Stomach smooth muscle (tissue), 2 donors: ENCODE data around the gene TK1.

ENCODE experiments used
- H3K27ac ChIP-seq: one replicate; pipeline ENCODE4 v1.7.0; 2013; ENCODE audit warnings: mild to moderate bottlenecking, low read length, inconsistent platforms
- H3K27me3 ChIP-seq, 2 donors: one replicate each; pipeline ENCODE4 v1.7.0; 2013; ENCODE audit warnings: low read length in 2 of 2; ENCODE audit not compliant: insufficient read depth in 2 of 2, control insufficient read depth in 1 of 2
- H3K36me3 ChIP-seq, 2 donors: one replicate each; pipeline ENCODE4 v1.7.0; 2013; ENCODE audit warnings: low read length in 2 of 2; ENCODE audit not compliant: control insufficient read depth in 2 of 2, insufficient read depth in 2 of 2
- H3K4me1 ChIP-seq: one replicate; pipeline ENCODE4 v1.7.0; 2013; ENCODE audit warnings: low read length; ENCODE audit not compliant: control insufficient read depth, insufficient read depth
- H3K4me3 ChIP-seq, 2 donors: one replicate each; pipeline ENCODE4 v1.7.0; 2013; ENCODE audit warnings: low read length in 2 of 2
- H3K9ac ChIP-seq, 2 donors: one replicate each; pipeline ENCODE4 v1.7.0; 2013; ENCODE audit warnings: low read length in 2 of 2, mild to moderate bottlenecking in 1 of 2
- H3K9me3 ChIP-seq, 2 donors: one replicate each; pipeline ENCODE4 v1.7.0; 2013; ENCODE audit warnings: low read length in 2 of 2; ENCODE audit not compliant: control insufficient read depth in 2 of 2
- donor health status: healthy.
- donor health status: Pancreatic carcinoma.

The TK1 gene

DNA sequence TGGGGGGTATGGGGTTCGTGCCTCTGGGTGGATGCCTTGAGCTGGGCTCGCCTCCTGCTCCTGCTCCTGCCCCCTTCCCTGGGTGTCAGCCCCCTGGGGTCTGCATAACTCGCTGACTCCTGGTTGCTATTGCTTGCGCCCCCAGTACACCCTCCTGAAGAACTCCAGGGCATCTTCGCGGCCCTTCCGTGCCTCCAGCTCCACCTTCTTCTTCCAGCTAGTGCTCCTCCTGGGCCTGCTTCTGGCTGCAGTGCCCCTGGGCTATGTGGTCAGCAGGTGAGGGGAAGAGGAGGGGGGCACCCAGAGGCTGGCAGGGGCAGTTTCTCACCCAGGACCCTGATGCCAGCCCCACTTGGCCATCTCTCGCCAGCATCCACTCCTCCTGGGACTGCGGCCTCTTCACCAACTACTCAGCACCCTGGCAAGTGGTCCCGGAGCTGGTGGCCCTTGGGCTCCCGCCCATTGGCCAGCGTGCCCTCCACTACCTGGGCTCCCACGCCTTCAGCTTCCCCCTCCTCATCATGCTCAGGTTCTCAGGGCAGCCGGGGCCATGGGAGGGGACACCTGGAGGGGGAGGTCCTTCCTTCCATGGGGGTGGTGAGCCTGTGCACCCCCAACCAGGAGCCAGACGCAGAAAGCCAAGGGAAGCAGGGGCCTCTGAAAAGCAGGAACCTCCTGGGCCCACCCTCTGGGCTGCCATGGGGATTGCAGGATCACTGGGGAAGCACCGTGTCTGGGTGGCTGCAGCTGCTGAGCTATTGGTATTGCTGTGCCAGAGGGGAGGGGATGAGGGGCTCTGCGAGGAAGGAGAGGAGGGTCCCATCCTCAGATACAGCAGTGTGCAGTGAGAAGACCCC, 48.4 kb downstream of the TK1 start:
- Histone ChIP-seq H3K27me3 (peaks cover 2 to 7% of the 10 kb centered on the region in 2 donors), H3K9ac (no peak overlapping the region), H3K4me1 (peaks cover 7% of the 10 kb centered on the region), H3K27ac (no peak overlapping the region), H3K9me3 (no peaks in the 10 kb centered on the region), H3K36me3 (no peaks in the 10 kb centered on the region), H3K4me3 (no peak overlapping the region)

DNA sequence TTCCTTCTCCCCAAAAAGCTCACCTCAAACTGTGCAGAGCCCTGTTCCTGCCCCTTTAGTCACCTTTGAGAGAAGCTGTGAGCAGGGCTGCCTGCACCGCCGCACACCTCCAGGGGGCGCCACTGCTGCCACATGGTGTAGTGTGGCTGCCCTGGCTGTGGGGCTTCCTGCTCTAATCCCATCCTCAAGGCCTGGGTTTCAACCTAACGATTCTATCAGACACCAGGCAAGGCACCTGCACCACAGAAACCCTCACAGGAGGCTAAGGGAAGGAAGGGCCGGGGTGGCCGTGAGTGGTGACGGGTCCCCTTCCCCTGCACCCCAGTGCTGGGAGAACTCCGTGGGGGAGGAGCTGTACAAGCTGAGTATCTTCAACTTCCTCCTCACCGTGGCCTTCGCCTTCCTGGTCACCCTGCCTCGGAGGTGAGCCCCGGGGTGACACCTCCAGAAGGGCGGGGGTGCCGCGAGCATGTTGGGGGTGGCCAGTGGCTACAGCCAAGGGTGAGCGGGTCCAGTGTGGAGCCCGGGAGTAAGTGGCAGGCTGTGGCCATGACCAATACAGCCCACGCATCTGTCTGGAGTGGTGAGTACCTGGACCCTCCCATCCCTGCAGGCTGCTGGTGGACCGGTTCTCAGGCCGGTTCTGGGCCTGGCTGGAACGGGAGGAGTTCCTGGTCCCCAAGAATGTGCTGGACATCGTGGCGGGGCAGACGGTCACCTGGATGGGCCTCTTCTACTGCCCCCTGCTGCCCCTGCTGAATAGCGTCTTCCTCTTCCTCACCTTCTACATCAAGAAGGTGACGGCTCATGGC, 49.3 kb downstream of the TK1 start:
- H3K9me3 ChIP-seq: no peaks in the 10 kb centered on the region
- H3K4me3 ChIP-seq: no peak overlapping the region
- H3K4me1 ChIP-seq: peaks cover 7% of the 10 kb centered on the region
- no peak overlapping the region for H3K27ac ChIP-seq
- no peaks in the 10 kb centered on the region for H3K36me3 ChIP-seq
- H3K9ac ChIP-seq: no peak overlapping the region
- peaks cover 3 to 7% of the 10 kb centered on the region in 2 donors for H3K27me3 ChIP-seq

DNA sequence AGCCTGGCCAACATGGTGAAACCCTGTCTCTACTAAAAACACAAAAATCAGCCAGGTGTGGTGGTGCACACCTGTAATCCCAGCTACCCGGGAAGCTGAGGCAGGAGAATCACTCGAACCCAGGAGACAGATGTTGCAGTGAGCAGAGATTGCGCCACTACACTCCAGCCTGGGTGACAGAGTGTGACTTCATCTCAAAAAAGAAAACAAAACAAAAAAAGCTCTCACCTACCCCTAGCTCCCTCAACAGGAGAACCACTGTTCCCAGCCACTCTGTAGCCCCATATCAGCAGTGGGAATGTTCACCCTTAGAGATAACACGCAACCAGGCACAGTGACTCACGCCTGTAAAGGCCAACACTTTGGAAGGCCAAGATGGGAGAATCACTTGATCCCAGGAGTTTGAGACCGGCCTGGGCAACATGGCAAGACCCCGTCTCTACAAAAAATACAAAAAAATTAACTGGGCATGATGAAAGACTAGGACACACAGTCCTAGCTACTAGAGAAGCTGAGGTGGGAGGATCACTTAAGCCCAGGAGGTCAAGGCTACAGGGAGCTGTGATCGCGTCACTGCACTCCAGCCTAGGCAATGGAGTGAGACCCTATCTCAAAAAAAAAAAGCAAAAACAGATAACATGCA, 50.9 kb downstream of the TK1 start:
- Histone ChIP-seq H3K9ac (no peak overlapping the region), H3K9me3 (no peaks in the 10 kb centered on the region), H3K4me3 (no peak overlapping the region), H3K27me3 (peaks cover 8 to 15% of the 10 kb centered on the region in 2 donors), H3K36me3 (no peaks in the 10 kb centered on the region), H3K27ac (no peak overlapping the region), H3K4me1 (peaks cover 5% of the 10 kb centered on the region)

DNA sequence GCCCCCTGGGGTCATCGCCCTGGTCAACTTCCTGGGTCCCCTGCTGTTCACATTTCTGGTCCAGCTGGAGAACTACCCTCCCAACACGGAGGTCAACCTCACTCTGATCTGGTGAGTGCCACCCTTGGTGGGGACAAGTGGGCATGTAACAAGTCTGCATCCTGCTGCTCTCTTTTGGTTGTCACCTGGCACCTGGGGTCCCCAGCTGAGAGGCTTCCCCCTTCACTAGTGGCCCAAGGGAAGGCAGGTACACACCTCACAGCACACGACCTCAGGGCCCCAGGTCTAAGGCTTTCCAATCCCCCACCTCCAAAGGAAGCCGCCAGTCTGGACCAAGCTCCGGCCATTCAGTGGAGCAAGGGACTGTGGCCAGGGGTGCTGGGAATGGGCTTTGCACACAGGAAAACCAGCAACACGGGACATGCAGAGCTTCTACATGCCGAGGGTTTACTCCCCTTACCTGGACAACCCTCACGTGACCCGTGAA, 51.9 kb downstream of the TK1 start:
- H3K4me1 ChIP-seq: peaks cover 7% of the 10 kb centered on the region
- no peaks in the 10 kb centered on the region for H3K9me3 ChIP-seq
- H3K27me3 ChIP-seq: peaks cover 11 to 24% of the 10 kb centered on the region in 2 donors

DNA sequence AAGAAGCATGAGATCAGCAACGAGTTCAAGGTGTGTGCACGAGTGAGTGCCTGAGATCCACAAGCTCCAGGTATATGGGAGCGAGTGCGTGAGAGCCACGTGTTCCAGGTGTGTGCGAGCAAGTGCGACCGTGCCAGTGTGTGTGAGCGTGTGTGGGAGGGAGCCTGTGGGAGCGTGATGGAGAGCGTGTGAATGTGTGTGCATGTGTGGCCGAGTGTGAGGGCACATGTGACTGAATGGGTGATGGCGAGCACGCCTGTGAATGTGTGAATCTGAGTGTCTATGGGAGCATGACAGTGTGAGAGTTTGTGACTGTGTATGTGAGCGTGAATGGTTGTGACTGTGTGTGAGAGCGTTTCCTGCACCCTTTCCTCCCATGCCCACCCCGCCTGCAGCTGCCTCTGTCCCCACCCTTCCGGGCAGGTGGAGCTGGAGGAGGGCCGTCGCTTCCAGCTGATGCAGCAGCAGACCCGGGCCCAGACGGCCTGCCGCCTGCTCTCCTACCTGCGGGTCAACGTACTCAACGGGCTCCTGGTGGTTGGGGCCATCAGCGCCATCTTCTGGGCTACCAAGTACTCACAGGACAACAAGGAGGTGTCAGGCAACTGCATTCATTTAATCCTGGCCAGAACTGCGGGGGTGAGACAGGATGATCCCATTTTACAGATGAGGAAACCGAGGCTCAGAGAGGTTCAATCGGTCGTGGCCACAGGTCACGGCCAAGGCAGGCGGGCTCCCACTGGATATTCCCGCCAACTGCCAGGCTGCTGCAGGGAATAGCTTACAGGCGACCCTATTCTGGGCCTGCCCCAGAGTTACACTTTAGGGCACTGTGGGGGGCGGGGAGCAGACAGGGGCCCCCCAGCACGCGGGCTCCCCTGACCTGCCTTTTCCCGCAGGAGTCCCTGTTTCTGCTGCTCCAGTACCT, 52.6 kb downstream of the TK1 start:
- Histone ChIP-seq H3K36me3 (no peaks in the 10 kb centered on the region), H3K27me3 (peaks cover 13 to 27% of the 10 kb centered on the region in 2 donors), H3K4me3 (no peak overlapping the region), H3K9me3 (no peaks in the 10 kb centered on the region), H3K9ac (no peak overlapping the region), H3K4me1 (peaks cover 12% of the 10 kb centered on the region), H3K27ac (no peak overlapping the region)

More for the DNA sequence above, 51.9 kb downstream of the TK1 start:
- Histone ChIP-seq H3K9ac (no peak overlapping the region), H3K36me3 (no peaks in the 10 kb centered on the region), H3K4me3 (no peak overlapping the region), H3K27ac (no peak overlapping the region)

DNA sequence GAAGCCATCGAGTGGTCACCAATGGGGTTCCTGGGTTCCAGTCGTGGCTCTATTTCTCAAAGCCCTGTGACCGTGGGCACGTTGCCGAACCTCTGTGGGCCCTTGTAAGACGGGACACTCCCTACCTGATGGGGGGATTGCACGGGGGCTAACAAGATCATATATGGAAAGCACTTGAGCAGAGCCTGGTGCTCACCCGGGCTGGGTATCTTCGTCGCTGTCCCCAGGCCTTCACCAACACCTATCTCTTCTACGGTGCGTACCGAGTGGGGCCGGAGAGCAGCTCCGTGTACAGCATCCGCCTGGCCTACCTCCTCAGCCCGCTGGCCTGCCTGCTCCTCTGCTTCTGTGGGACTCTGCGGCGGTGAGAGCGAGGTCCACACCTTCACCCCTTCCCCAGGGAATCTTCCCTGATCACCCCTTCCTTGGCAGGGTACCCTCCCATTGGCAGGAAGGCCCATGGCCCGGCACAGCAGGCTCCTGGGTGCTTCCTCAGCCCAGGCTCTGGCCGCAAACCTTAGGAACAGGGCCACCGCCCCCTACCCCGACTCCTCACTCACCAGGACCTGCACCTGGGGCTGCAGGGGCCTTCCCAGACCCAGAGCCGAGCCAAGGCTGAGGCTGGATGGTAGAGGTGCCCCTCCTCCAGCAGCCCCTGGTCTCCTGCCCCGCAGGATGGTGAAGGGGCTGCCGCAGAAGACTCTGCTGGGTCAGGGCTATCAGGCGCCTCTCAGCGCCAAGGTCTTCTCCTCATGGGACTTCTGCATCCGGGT, 53.5 kb downstream of the TK1 start:
- H3K4me1 ChIP-seq: peaks cover 18% of the 10 kb centered on the region
- H3K27ac ChIP-seq: no peak overlapping the region

DNA sequence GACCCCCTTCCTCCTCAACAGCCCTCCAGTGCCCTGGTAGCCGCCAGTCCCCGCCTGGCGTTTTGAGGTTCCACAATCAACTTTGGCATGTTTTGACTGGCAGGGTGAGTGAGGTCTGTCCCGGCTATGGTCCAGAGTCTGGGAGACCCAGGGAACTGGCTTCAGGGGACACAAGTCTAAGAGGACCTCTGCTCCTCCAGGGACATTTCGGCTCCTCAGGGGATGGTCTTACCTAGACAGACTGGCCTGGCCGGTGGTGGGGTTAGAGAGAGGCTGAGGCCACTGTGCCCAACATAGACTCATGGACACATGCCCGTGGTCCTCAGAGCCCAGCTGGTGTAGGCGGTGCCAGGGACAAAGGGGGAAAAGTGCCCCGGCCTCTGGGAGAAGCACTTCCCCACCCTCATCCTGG, 54.1 kb downstream of the TK1 start:
- H3K9me3 ChIP-seq: no peaks in the 10 kb centered on the region
- H3K36me3 ChIP-seq: no peaks in the 10 kb centered on the region
- H3K27ac ChIP-seq: no peak overlapping the region
- H3K4me3 ChIP-seq: no peak overlapping the region
- no peak overlapping the region for H3K9ac ChIP-seq
- peaks cover 15 to 35% of the 10 kb centered on the region in 2 donors for H3K27me3 ChIP-seq
- peaks cover 21% of the 10 kb centered on the region for H3K4me1 ChIP-seq

More for the DNA sequence above, 53.5 kb downstream of the TK1 start:
- peaks cover 15 to 29% of the 10 kb centered on the region in 2 donors for H3K27me3 ChIP-seq
- no peaks in the 10 kb centered on the region for H3K36me3 ChIP-seq
- no peak overlapping the region for H3K4me3 ChIP-seq
- no peaks in the 10 kb centered on the region for H3K9me3 ChIP-seq
- H3K9ac ChIP-seq: no peak overlapping the region

DNA sequence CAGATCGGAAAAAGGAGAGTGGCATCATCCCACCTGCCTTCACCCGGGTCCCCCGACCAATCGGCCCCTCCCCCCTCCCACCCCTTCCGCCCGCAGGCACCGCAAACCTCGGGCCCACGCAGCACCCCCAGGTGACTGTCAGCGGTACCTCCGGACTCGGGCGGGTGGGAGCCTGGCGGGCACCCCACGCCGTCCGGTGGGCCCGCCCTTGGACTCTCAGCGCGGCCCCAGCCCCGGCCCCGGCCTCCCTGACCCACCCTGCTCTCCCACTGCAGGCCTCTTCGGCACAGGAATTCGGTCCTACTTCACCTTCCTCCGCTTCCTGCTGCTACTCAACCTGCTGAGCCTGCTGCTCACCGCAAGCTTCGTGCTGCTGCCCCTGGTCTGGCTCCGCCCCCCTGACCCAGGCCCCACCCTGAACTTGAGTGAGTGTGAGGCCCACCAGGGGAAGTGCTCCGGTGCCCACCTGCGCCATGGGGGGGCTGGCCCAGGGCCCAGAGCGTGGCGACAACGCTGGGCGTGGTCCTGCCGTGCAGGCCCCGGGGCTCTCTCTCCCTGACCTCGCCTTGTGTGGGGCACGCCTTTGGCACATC, 54.7 kb downstream of the TK1 start:
- Histone ChIP-seq H3K4me1 (peaks cover 23% of the 10 kb centered on the region), H3K27ac (no peak overlapping the region), H3K27me3 (peaks cover 15 to 38% of the 10 kb centered on the region in 2 donors), H3K36me3 (no peaks in the 10 kb centered on the region), H3K9me3 (no peaks in the 10 kb centered on the region), H3K9ac (no peak overlapping the region), H3K4me3 (no peak overlapping the region)
